HepG2 (cell line): ENCODE data around the gene SNX22. TPM values are rescaled to one million over a fixed set of nuclear protein-coding genes. Genes with fewer than 3 reads are reported as not detected.

ENCODE experiments used
- ATAC-seq: fragments of 200-7000 bp; cut with Tn5 transposase; 3 replicates; pipeline ENCODE4 v1.9.1; 2020; ENCODE audit warnings: mild to moderate bottlenecking, moderate library complexity
- BruUV-seq: library from RNA; stranded (reverse); fragments of 400-500 nt; replicated peaks from 2 replicates; lab custom pipeline; 2021; lab: Mats Ljungman, UMichigan
- CTCF ChIA-PET: fragments of 300-600 bp; formaldehyde crosslinking; extraction: SDS; loops from one replicate; lab custom pipeline; 2021; ENCODE audit warnings: low total read pairs, inconsistent platforms, low intra/inter-chr PET ratio; lab: Yijun Ruan, JAX
- POLR2A ChIA-PET: fragments of 350-600 bp; sonication (Branson Sonifier 250); formaldehyde crosslinking; loops from one replicate; lab custom pipeline; 2020; ENCODE audit warnings: antibody characterized with exemption, inconsistent platforms; lab: Yijun Ruan, JAX
- DNase-seq: peaks from one replicate; pipeline ENCODE4 v3.0.0-alpha.2; 2015; ENCODE audit warnings: low spot score
- FAIRE-seq: peaks from 3 replicates; lab custom pipeline; 2011; peaks lifted over from hg19 to GRCh38; lab: Jason Lieb, UNC
- H2AFZ ChIP-seq: one replicate; pipeline ENCODE4 v1.6.1; 2011; ENCODE audit warnings: low read length, inconsistent platforms
- H3K27ac ChIP-seq: fragments of 300-600 bp; 3 replicates; pipeline ENCODE4 v1.8.0; 2011; ENCODE audit warnings: mixed run types, mild to moderate bottlenecking, mixed read lengths, low read length, inconsistent platforms; ENCODE audit not compliant: insufficient read depth; ENCODE audit errors: extremely low read length
- H3K27me3 ChIP-seq, 2 experiments: fragments of 200-600 bp in 1 of 2; 2 replicates in 1 of 2; 3 replicates in 1 of 2; pipeline versions ENCODE4 v1.6.0 to v1.8.0; 2011; ENCODE audit warnings: low read length in 2 of 2, mild to moderate bottlenecking in 2 of 2, moderate library complexity in 2 of 2, inconsistent platforms in 1 of 2; ENCODE audit not compliant: insufficient read depth in 2 of 2, control insufficient read depth in 1 of 2
- H3K36me3 ChIP-seq, 2 experiments: fragments of 200-600 bp in 1 of 2; replicated peaks in 1 of 2; 2 replicates in 1 of 2; 3 replicates in 1 of 2; pipeline versions ENCODE4 v1.5.1 to v1.8.0; 2011; ENCODE audit warnings: low read length in 2 of 2, inconsistent platforms in 1 of 2; ENCODE audit not compliant: insufficient read depth in 2 of 2, control insufficient read depth in 1 of 2
- H3K4me1 ChIP-seq: 2 replicates; pipeline ENCODE4 v1.5.1; 2012; ENCODE audit warnings: low read length, inconsistent platforms; ENCODE audit not compliant: insufficient read depth
- H3K4me2 ChIP-seq: 2 replicates; pipeline ENCODE4 v1.6.0; 2011; ENCODE audit warnings: low read depth, low read length, inconsistent platforms
- H3K4me3 ChIP-seq, 3 experiments: fragments of 200-600 bp in 1 of 3; sonication (generic), shearing (Covaris generic) in 1 of 3; replicated peaks in 1 of 3; 2 replicates each; pipeline ENCODE4 v1.5.1; 2011 to 2016; ENCODE audit warnings: low read length in 3 of 3, inconsistent platforms in 2 of 3, low read depth in 2 of 3, mild to moderate bottlenecking in 2 of 3, control low read depth in 1 of 3, mixed read lengths in 1 of 3; ENCODE audit not compliant: insufficient read depth in 1 of 3
- H3K79me2 ChIP-seq: one replicate; pipeline ENCODE4 v1.6.1; 2011; ENCODE audit warnings: low read length, inconsistent platforms; ENCODE audit not compliant: insufficient read depth
- H3K9ac ChIP-seq: 2 replicates; pipeline ENCODE4 v1.6.0; 2011; ENCODE audit warnings: mild to moderate bottlenecking, low read depth, low read length, inconsistent platforms; ENCODE audit not compliant: insufficient read depth
- H3K9me3 ChIP-seq: 2 replicates; pipeline ENCODE4 v1.5.1; 2012; ENCODE audit warnings: mild to moderate bottlenecking, low read length
- H4K20me1 ChIP-seq: 2 replicates; pipeline ENCODE4 v1.6.0; 2011; ENCODE audit warnings: inconsistent platforms, mild to moderate bottlenecking, low read length, moderate library complexity; ENCODE audit not compliant: insufficient read depth
- DNMT3B ChIP-seq: conservative IDR thresholded peaks from 2 replicates; pipeline ENCODE4 v1.6.1; 2016; ENCODE audit warnings: missing biosample characterization, control low read depth
- HNRNPL ChIP-seq: fragments of 200-400 bp; formaldehyde crosslinking; IDR thresholded peaks from 2 replicates; pipeline ENCODE4 v1.6.1; 2017; ENCODE audit warnings: mild to moderate bottlenecking, low read depth, low read length
- KLF9 ChIP-seq: IDR thresholded peaks from 2 replicates; pipeline ENCODE4 v1.6.1; 2016; ENCODE audit warnings: low read depth
- MEIS2 ChIP-seq: sonication (generic); formaldehyde crosslinking; IDR thresholded peaks from 2 replicates; pipeline ENCODE4 v1.9.0; 2021; ENCODE audit warnings: mild to moderate bottlenecking, missing genetic modification reagents
- RORA ChIP-seq: sonication (generic); formaldehyde crosslinking; IDR thresholded peaks from 2 replicates; pipeline ENCODE4 v1.5.0; 2020; ENCODE audit warnings: mild to moderate bottlenecking, missing genetic modification reagents, moderate library complexity
- THYN1 ChIP-seq: sonication (generic); formaldehyde crosslinking; IDR thresholded peaks from 2 replicates; pipeline ENCODE4 v1.8.1; 2023; ENCODE audit warnings: low read depth, mild to moderate bottlenecking, moderate library complexity, missing genetic modification reagents, borderline replicate concordance
- ZNF317 ChIP-seq: sonication (generic); formaldehyde crosslinking; IDR thresholded peaks from 2 replicates; pipeline ENCODE4 v1.5.0; 2020; ENCODE audit warnings: mild to moderate bottlenecking, missing genetic modification reagents
- ZNF574 ChIP-seq: sonication (generic); formaldehyde crosslinking; IDR thresholded peaks from 2 replicates; pipeline ENCODE4 v1.4.0; 2020; ENCODE audit warnings: missing genetic modification reagents
- ZNF7 ChIP-seq: IDR thresholded peaks from 2 replicates; pipeline ENCODE4 v1.6.1; 2016; ENCODE audit warnings: missing biosample characterization, missing genetic modification reagents
- ZNF747 ChIP-seq: sonication (generic); formaldehyde crosslinking; IDR thresholded peaks from 2 replicates; pipeline ENCODE4 v1.8.1; 2023; ENCODE audit warnings: missing genetic modification reagents, mild to moderate bottlenecking, borderline replicate concordance
- ZNF83 ChIP-seq: sonication (generic); formaldehyde crosslinking; IDR thresholded peaks from 2 replicates; pipeline ENCODE4 v1.4.0; 2020; ENCODE audit warnings: missing genetic modification reagents, mild to moderate bottlenecking, borderline replicate concordance
- WGBS: methylation state at CpG from one replicate; pipeline ENCODE4 v1.1.6; 2017; ENCODE audit warnings: low lambda C conversion rate; 5-methylcytosine and 5-hydroxymethylcytosine counted together
- in situ Hi-C: cut with HindIII; loops from 2 replicates; pipeline ENCODE4 v1.10.0; 2017; ENCODE audit warnings: low pct_unique_long_range_greater_than_20kb; ENCODE audit not compliant: extremely low pct_ligation_motif_present
- intact Hi-C: fragments of 100-400 bp; cut with micrococcal nuclease; formaldehyde crosslinking; loops from one replicate; pipeline ENCODE4 v1.10.0; 2022; ENCODE audit not compliant: unreplicated experiment
- polyA plus RNA-seq, 8 experiments: library from polyadenylated mRNA; depleted of rRNA in 3 of 8; stranded (reverse) in 7 of 8; unstranded in 1 of 8; fragments of >200 nt; fragmentation: Illumina TruSeq in 4 of 8; extraction: Trizol in 4 of 8; gene quantifications; 2 replicates each; pipeline versions ENCODE4 v1.2.1 to v1.2.3, GENCODE V29; 2011 to 2016; ENCODE audit warnings: low read depth in 4 of 8, missing spikeins in 1 of 8, mixed read lengths in 1 of 8; ENCODE audit not compliant: insufficient read depth in 1 of 8
- total RNA-seq, 5 experiments: library from RNA; depleted of rRNA; stranded (reverse); fragments of >200 nt; fragmentation: Illumina TruSeq; extraction: Trizol; gene quantifications; 2 replicates each; pipeline ENCODE4 v1.2.3, GENCODE V29; 2016; ENCODE audit warnings: low read depth in 1 of 5
- TF ChIP-seq, protein P1 (sequence below): sonication (generic); formaldehyde crosslinking; IDR thresholded peaks from 2 replicates; pipeline ENCODE4 v1.4.0; 2020; ENCODE audit warnings: missing genetic modification reagents

Gene SNX22
- total and polyA plus RNA-seq, 2 of the 13 experiments (the other 11 are each of a cell fraction or from before 2014, with no cell fraction given), result 2.3 to 5.5 TPM

DNA sequence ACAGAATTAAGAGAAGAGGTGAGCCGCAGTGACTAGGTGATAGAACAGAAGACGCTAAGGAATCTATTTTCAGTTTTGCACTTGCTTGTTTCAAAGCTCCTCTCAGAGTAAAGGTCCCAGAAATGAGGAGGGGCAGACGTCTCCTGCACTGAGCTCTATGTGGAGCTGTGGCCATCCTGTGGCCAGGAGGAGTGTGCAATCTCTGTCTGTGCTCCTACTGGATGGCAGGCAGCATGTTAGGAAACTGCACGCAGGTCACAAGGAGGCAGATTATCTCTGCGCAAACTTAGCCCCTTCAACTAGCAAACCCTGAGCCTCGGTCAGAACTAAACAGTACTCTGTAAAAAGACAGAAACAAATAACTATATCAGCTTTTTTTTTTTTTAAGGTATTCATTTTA lies 42.4 kb downstream of the SNX22 start (continued):
- 0 out of 2 replicates have a peak, but pooled peaks have one; percentile 16 for TF ChIP-seq ZNF574 (CRISPR knock-in tag)
- TF ChIP-seq, all 625 proteins: peak for 2

DNA sequence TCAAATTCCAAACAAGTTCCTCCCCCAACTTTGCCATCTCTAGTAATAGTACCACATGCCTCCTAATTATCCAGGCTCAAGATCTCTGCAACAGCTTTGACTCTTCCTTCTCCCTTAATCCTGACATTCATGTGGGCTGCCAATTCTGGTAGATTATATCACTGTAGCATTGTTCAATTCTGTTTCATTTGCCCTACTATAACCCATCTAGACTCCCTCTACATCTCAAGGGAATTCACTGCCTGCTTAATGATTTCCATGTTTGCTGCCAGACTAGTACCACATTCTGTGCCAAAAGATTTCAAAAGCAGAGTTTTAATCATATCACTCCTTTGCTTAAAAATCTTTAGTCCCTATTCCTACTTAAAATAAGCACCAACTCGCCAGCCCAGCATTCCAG lies 45.9 kb downstream of the SNX22 start:
- TF ChIP-seq ZNF317 (CRISPR knock-in tag) (no peak), THYN1 (CRISPR knock-in tag) (no peak), DNMT3B (CRISPR knock-in tag) (no peak), HNRNPL (no peak), ZNF7 (CRISPR knock-in tag) (no peak), ZNF83 (CRISPR knock-in tag) (no peak), KLF9 (CRISPR knock-in tag) (no peak), RORA (CRISPR knock-in tag) (no peak), ZNF747 (no peak), MEIS2 (CRISPR knock-in tag) (no peak)
- TF ChIP-seq, protein P1, sequence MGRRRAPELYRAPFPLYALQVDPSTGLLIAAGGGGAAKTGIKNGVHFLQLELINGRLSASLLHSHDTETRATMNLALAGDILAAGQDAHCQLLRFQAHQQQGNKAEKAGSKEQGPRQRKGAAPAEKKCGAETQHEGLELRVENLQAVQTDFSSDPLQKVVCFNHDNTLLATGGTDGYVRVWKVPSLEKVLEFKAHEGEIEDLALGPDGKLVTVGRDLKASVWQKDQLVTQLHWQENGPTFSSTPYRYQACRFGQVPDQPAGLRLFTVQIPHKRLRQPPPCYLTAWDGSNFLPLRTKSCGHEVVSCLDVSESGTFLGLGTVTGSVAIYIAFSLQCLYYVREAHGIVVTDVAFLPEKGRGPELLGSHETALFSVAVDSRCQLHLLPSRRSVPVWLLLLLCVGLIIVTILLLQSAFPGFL (CRISPR knock-in tag), result no peak
- Histone ChIP-seq H3K4me1 (0 out of 2 replicates have a peak, but pooled peaks cover 10% of the 10 kb centered on the region), H3K36me3 (peaks cover 0 to 12% of the 10 kb centered on the region in 2 experiments; a peak in 2 of 5 replicates), H4K20me1 (no peaks in the 10 kb centered on the region), H3K4me3 (no peak overlapping the region), H3K27me3 (no peaks in the 10 kb centered on the region), H3K4me2 (no peak overlapping the region), H3K27ac (no peak overlapping the region), H2AFZ (no peak overlapping the region), H3K79me2 (no peaks in the 10 kb centered on the region), H3K9me3 (no peaks in the 10 kb centered on the region), H3K9ac (no peak overlapping the region)
- ATAC-seq (no peak), DNase-seq (no peak), FAIRE-seq (no peak)
- WGBS, result 100% methylated on average over 1 of the region's 1 CpG
- ChIA-PET POLR2A (no interaction called here), CTCF (no interaction called here)
- in situ Hi-C loops, result no loop called here
- intact Hi-C loops, result no loop called here
- BruUV-seq, result no TSS peak
